Upper lobe of left lung (tissue), 6 donors: ENCODE results near the gene UNC119. TPM values are rescaled to one million over a fixed set of nuclear protein-coding genes. Genes with fewer than 3 reads are reported as not detected.
A peak's percentile ranks its signal among the peaks of the same experiment; 100 is the strongest.

ENCODE experiments used
- ATAC-seq, 2 donors: fragments of 200-7000 bp; cut with Tn5 transposase; one replicate each; pipeline ENCODE4 v1.9.1; 2022; ENCODE audit warnings: mild to moderate bottlenecking in 2 of 2, moderate library complexity in 2 of 2; ENCODE audit not compliant: low FRiP score in 2 of 2
- DNase-seq, 2 donors: peaks; one replicate each; pipeline ENCODE4 v3.0.0-alpha.2; 2019 to 2020
- H3K27ac ChIP-seq, 4 donors: fragments of 200-600 bp; sonication (generic); one replicate each; pipeline ENCODE4 v1.5.1; 2016 to 2019
- H3K27me3 ChIP-seq, 4 donors: fragments of 200-600 bp; sonication (generic); one replicate each; pipeline ENCODE4 v1.5.1; 2017 to 2019
- H3K36me3 ChIP-seq, 4 donors: fragments of 200-600 bp; sonication (generic); one replicate each; pipeline ENCODE4 v1.5.1; 2016 to 2019
- H3K4me1 ChIP-seq, 4 donors: fragments of 200-600 bp; sonication (generic); one replicate each; pipeline ENCODE4 v1.5.1; 2018 to 2019
- H3K4me3 ChIP-seq, 4 donors: fragments of 200-600 bp; sonication (generic); one replicate each; pipeline ENCODE4 v1.5.1; 2017 to 2019; ENCODE audit warnings: mild to moderate bottlenecking in 2 of 4, moderate library complexity in 1 of 4
- H3K9me3 ChIP-seq, 4 donors: fragments of 200-600 bp; sonication (generic); one replicate each; pipeline ENCODE4 v1.5.1; 2018 to 2019
- EP300 ChIP-seq, 4 donors: sonication (generic); formaldehyde crosslinking; IDR thresholded peaks; one replicate each; pipeline ENCODE4 v1.5.1; 2017; ENCODE audit warnings: antibody characterized with exemption in 4 of 4, control low read depth in 2 of 4
- POLR2A ChIP-seq, 4 donors: fragments of 450-650 bp; IDR thresholded peaks; one replicate each; pipeline ENCODE4 v1.5.1; 2016 to 2017; ENCODE audit warnings: antibody characterized with exemption in 4 of 4, mild to moderate bottlenecking in 2 of 4
- POLR2AphosphoS5 ChIP-seq, 2 donors: sonication (generic); formaldehyde crosslinking; IDR thresholded peaks; one replicate each; pipeline ENCODE4 v1.5.1; 2017; ENCODE audit warnings: antibody characterized with exemption in 2 of 2
- WGBS, 2 donors: methylation state at CpG; one replicate each; pipeline ENCODE4 v1.1.5; 2017 to 2018; 5-methylcytosine and 5-hydroxymethylcytosine counted together
- total RNA-seq, 6 donors: library from RNA; depleted of rRNA in 4 of 6; stranded (reverse); fragments of >200 nt in 4 of 6; gene quantifications; one replicate each; pipeline versions ENCODE4 v1.1.0 to v1.2.1, GENCODE V29; 2016 to 2021
- TF ChIP-seq, protein P1 (sequence below), 6 experiments: fragments of 450-650 bp in 4 of 6; fragments of 200-600 bp in 2 of 6; sonication (generic) in 2 of 6; IDR thresholded peaks; one replicate each; pipeline ENCODE4 v1.5.1; 2016 to 2019; ENCODE audit warnings: antibody characterized with exemption in 6 of 6
- donor health status: DM: no; HTN: no; CAD: no; lungs with moderate emphysema.
- donor health status: DM: no; HTN: yes; CAD: no; lungs with severe emphysema.

The UNC119 gene
- total RNA-seq, 6 donors from 2014 or later = 17.0 to 43.0 (median 25.6) TPM

DNA sequence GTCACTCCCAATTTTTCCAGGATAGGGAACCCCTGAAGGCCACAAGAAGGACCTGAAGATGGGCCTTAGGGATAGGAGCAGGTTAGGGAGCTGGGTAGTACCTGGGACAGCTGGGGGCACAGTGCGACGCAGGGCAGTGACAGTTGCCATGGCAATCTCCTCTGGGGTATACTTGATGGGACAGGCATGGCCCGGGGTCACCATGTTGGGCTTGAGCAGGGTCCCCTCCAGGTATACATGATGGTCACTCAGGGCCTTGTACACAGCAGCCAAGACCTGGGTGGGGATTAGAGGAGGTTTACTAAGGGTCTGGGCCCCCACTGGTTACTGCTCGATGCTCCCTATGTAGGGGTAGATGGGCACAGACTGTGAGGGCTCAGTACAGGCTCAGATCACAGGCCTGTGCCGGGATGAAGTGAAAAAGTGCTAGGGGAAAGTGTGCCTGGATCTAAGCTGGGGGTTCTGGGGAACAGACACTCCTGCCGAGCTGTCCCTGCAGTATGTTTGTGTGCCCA is 21.6 kb upstream of the UNC119 start:
- no peak overlapping the region for H3K27ac ChIP-seq
- H3K27me3 ChIP-seq = no peaks in the 10 kb centered on the region
- 92 to 97% methylated on average over 6 of the region's 6 CpGs for WGBS, 2 donors
- H3K9me3 ChIP-seq = no peaks in the 10 kb centered on the region
- H3K4me1 ChIP-seq = peaks cover 24 to 37% (median 27%) of the 10 kb centered on the region in 4 donors
- H3K4me3 ChIP-seq = no peak overlapping the region
- TF ChIP-seq EP300 (IDR thresholded peaks at IDR 0.05) (no peak), POLR2A (IDR thresholded peaks at IDR 0.05) (no peak), POLR2AphosphoS5 (IDR thresholded peaks at IDR 0.05) (no peak)
- TF ChIP-seq, protein P1, sequence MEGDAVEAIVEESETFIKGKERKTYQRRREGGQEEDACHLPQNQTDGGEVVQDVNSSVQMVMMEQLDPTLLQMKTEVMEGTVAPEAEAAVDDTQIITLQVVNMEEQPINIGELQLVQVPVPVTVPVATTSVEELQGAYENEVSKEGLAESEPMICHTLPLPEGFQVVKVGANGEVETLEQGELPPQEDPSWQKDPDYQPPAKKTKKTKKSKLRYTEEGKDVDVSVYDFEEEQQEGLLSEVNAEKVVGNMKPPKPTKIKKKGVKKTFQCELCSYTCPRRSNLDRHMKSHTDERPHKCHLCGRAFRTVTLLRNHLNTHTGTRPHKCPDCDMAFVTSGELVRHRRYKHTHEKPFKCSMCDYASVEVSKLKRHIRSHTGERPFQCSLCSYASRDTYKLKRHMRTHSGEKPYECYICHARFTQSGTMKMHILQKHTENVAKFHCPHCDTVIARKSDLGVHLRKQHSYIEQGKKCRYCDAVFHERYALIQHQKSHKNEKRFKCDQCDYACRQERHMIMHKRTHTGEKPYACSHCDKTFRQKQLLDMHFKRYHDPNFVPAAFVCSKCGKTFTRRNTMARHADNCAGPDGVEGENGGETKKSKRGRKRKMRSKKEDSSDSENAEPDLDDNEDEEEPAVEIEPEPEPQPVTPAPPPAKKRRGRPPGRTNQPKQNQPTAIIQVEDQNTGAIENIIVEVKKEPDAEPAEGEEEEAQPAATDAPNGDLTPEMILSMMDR (IDR thresholded peaks at IDR 0.05) = no peak
- no peaks in the 10 kb centered on the region for H3K36me3 ChIP-seq
- DNase-seq (no peak), ATAC-seq (no peak)

DNA sequence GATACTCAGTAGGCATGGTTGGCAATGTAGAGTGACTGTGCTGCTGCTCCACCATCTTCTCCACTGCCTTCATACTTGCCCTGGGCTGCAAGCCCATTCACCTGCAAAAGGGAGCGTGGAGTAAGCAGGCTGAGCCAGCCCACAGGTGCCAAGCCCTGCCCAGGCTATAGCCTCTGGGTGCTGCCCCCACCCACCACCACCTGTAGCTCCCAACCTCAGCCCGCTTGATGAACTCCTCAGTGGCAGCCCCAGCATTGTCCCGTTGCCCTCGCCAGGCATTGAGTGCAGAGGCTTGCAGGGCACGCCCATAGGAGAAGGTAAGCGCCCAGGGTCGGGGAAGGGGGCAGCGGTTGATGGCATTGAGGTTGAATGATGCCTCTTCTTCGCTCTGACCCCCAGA is 21.1 kb upstream of the UNC119 start:
- Histone ChIP-seq H3K36me3 (no peaks in the 10 kb centered on the region), H3K4me1 (peaks cover 24 to 37% (median 27%) of the 10 kb centered on the region in 4 donors), H3K4me3 (no peak overlapping the region), H3K27ac (no peak overlapping the region), H3K9me3 (no peaks in the 10 kb centered on the region), H3K27me3 (no peaks in the 10 kb centered on the region)
- DNase-seq = no peak
- no peak for TF ChIP-seq POLR2AphosphoS5 (IDR thresholded peaks at IDR 0.05)
- TF ChIP-seq, protein P1 (IDR thresholded peaks at IDR 0.05) = no peak
- TF ChIP-seq EP300 (IDR thresholded peaks at IDR 0.05) = no peak
- no peak for TF ChIP-seq POLR2A (IDR thresholded peaks at IDR 0.05)
- ATAC-seq = no peak
- 94 to 97% methylated on average over 7 to 9 of the region's 9 CpGs for WGBS, 2 donors

DNA sequence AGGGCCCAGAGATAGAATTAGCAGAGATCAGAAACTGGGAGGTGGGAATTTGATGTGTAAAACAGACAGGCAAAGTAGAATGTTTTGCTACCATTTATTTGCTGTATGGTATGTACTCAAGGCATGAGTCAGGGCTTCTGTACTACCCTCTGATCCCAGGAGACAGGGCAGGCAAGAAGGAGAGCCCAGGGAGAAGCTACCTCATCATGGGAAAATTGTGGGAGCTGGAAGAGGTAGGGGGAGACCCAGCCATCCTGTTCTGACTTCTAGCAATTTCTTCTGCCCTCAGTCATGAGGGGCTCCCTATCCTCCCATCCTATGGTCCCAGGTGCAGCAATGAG is 20.6 kb upstream of the UNC119 start:
- Histone ChIP-seq H3K27ac (no peak overlapping the region), H3K9me3 (no peaks in the 10 kb centered on the region), H3K4me1 (peaks cover 24 to 37% (median 27%) of the 10 kb centered on the region in 4 donors), H3K4me3 (no peak overlapping the region), H3K27me3 (no peaks in the 10 kb centered on the region), H3K36me3 (no peaks in the 10 kb centered on the region)
- DNase-seq (no peak), ATAC-seq (no peak)
- TF ChIP-seq, protein P1 (IDR thresholded peaks at IDR 0.05) = no peak
- no peak for TF ChIP-seq EP300 (IDR thresholded peaks at IDR 0.05)
- no peak for TF ChIP-seq POLR2AphosphoS5 (IDR thresholded peaks at IDR 0.05)

DNA sequence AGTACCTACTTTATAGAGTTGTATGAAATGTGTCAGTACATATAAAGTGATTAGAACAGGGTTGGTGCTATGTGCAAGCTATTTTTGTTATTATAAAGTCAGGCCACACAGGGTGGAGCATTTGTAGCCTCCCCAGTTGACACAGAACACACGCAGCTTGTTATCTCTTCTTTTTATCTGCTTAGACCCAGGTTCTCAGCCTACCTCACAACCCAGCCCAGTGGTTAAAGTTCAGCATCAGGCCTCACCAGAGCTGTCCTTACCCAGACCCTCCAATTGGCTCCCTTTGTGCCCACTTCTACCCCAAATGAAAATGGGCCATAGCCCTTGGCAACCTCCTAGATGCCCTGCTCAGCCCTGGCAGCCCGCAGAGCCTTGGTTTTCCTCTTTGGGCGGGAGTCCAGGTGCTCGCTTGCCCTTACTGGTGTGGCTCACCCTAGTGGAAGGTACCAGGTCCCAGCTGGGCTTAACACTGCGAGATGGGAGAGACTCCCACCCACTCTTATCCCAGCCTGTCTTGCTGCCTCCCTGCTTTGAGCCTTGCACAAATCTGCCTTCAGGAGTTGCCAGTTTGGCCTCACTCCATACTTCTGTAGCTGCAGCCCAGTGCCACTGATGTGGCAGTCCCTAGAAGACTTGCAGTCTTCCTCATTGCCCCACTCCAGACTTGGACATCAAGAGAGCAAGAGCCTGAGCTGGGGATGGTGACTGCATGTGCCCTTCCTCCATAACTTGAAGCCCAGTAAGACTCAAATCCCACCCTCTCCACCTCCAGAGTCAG is 20.0 kb upstream of the UNC119 start:
- Histone ChIP-seq H3K27me3 (no peaks in the 10 kb centered on the region), H3K4me1 (peaks cover 24 to 37% (median 27%) of the 10 kb centered on the region in 4 donors), H3K27ac (peak overlapping the region in 1 of 4 donors; percentile 93), H3K9me3 (no peaks in the 10 kb centered on the region), H3K36me3 (peaks cover 0 to under 1% (median 0%) of the 10 kb centered on the region in 4 donors), H3K4me3 (peak overlapping the region in 2 of 4 donors; percentile 88 to 99)
- ATAC-seq = no peak
- no peak for DNase-seq
- WGBS, 2 donors = 43 to 77% methylated on average over 1 to 5 of the region's 5 CpGs
- TF ChIP-seq, protein P1 (IDR thresholded peaks at IDR 0.05) = no peak
- TF ChIP-seq POLR2A (IDR thresholded peaks at IDR 0.05) = no peak
- no peak for TF ChIP-seq POLR2AphosphoS5 (IDR thresholded peaks at IDR 0.05)
- TF ChIP-seq EP300 (IDR thresholded peaks at IDR 0.05) = no peak
